WERI-Rb-1 (cell line): ENCODE data around the gene MCF2L2.

Source experiments
- DNase-seq: peaks from one replicate; pipeline ENCODE4 v3.0.0-alpha.2; 2020
- H3K27ac ChIP-seq: fragments of 250-450 bp; sonication (Bioruptor Pico); 2 replicates; pipeline ENCODE4 v1.5.1; 2020; ENCODE audit warnings: mild to moderate bottlenecking, moderate library complexity
- H3K27me3 ChIP-seq: fragments of 250-450 bp; sonication (Bioruptor Pico); 2 replicates; pipeline ENCODE4 v1.5.1; 2021; ENCODE audit warnings: mild to moderate bottlenecking, low read depth, moderate library complexity; ENCODE audit not compliant: insufficient read depth, severe bottlenecking
- H3K36me3 ChIP-seq: fragments of 250-450 bp; sonication (Bioruptor Pico); 2 replicates; pipeline ENCODE4 v1.5.1; 2020; ENCODE audit warnings: mild to moderate bottlenecking, moderate library complexity
- H3K4me3 ChIP-seq: 2 replicates; pipeline ENCODE4 v1.5.1; 2011; ENCODE audit warnings: low read depth, mild to moderate bottlenecking, control low read depth, low read length
- H3K9me3 ChIP-seq: fragments of 250-450 bp; sonication (Bioruptor Pico); 2 replicates; pipeline ENCODE4 v1.5.1; 2021; ENCODE audit warnings: mild to moderate bottlenecking, moderate library complexity; ENCODE audit not compliant: severe bottlenecking
- CTCF ChIP-seq: IDR thresholded peaks from 2 replicates; pipeline ENCODE4 v1.5.1; 2011; ENCODE audit warnings: low read depth, mild to moderate bottlenecking, control low read depth, inconsistent platforms, low read length

The MCF2L2 gene

DNA sequence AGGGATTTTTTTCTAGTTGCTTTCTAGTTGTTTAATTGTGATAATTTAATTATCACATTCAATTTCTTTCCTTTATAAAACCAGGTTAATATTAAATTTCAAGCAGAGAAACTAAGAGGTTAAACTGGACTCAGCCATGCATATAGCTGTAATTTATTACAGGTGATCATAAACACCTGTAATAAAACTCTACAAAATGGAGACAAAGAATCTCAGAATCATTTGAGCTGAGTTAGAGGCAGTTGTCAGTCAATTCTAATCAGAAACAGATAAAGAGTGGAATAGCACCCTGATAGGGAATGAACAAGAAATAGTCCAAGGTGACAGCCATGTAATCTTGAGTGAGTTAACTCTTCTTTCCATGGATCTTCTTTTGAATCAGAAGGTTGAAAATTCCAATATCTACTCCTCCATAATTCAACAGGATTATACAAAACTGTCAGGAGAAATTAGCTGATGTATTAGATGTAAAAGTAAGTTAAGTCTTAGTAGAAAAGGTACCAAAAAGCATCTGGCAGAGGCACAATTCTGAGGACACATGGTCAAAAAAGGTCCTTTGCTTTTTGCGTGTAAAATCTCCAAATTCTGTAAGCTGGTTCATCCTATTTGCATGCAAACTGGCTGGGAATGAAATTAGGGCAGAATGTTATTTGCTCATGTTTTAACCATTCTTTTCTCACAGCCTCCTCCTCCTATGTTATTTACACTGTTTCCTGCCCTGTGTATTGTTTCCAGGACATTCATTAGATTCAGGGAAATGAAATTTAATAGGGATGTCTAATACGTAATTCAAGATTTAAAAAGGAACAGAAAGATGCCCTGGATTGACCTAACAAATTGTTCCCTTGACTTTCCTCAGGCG lies 214.8 kb downstream of the MCF2L2 start:
- Histone ChIP-seq H3K9me3 (no peaks in the 10 kb centered on the region), H3K4me3 (no peak overlapping the region), H3K36me3 (no peaks in the 10 kb centered on the region), H3K27me3 (no peaks in the 10 kb centered on the region), H3K27ac (no peak overlapping the region)
- DNase-seq: no peak
- no peak for TF ChIP-seq CTCF

DNA sequence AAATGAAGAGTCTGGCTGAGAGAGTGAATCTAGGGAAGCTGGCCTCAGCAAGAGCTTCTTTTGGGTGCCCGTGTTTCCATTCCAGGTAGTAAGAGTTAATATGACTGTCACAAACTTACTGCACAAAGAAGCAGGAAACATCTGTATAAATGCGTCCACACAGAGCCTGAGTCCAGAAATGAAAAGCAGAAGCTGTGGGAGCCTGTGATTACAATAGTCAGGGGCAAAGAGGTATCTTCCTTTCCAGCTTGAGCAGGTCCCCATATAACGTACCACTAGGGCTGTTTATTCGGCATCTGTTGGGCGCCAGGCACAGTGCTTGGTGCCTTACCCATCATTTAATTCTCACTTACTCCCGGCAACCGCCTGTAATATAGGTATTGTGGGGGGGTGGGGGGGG lies 215.9 kb downstream of the MCF2L2 start:
- no peaks in the 10 kb centered on the region for H3K36me3 ChIP-seq
- H3K27me3 ChIP-seq: no peaks in the 10 kb centered on the region
- no peaks in the 10 kb centered on the region for H3K9me3 ChIP-seq
- DNase-seq: no peak
- no peak overlapping the region for H3K4me3 ChIP-seq
- no peak for TF ChIP-seq CTCF
- no peak overlapping the region for H3K27ac ChIP-seq

DNA sequence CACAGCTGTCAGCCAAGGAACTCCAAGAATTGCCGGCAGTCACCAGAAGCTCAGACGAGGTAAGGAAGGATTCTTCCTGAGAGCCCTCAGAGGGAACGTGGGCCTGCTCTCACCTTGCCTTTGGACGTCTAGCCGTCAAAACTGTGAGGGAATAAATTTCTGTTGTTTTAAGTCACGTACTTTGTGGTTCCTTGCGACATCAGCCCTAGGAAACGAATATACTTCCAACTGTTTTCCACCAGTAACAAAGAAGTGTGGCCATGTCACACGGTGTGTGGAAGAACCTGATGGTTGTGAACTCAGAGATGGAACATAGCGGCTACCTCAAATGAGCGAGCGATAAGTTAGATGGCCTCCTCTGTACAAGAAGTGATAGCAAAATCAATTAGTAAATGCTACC lies 216.3 kb downstream of the MCF2L2 start:
- H3K4me3 ChIP-seq: no peak overlapping the region
- TF ChIP-seq CTCF: no peak
- no peak overlapping the region for H3K27ac ChIP-seq
- H3K36me3 ChIP-seq: no peaks in the 10 kb centered on the region
- no peaks in the 10 kb centered on the region for H3K9me3 ChIP-seq
- DNase-seq: no peak
- no peaks in the 10 kb centered on the region for H3K27me3 ChIP-seq

DNA sequence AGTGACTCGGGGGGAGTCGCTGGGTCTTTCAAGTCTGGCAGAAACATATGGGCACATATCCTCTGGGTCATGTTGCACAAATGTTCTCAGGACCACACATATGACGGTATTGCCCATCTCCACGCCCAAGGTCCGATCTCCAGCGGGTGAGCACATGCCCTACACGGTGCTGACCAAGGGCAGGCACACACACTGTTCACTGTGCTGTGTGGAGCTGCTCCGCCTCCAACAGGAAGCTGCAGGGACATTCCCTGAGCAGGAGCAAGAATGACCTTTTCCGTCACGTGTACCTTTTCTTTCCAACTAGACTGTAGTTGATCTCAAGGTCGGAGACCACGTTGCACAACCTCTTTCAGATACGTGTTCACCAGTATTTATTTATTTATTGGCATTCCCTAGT lies 217.1 kb downstream of the MCF2L2 start:
- H3K27ac ChIP-seq: no peak overlapping the region
- no peak for TF ChIP-seq CTCF

DNA sequence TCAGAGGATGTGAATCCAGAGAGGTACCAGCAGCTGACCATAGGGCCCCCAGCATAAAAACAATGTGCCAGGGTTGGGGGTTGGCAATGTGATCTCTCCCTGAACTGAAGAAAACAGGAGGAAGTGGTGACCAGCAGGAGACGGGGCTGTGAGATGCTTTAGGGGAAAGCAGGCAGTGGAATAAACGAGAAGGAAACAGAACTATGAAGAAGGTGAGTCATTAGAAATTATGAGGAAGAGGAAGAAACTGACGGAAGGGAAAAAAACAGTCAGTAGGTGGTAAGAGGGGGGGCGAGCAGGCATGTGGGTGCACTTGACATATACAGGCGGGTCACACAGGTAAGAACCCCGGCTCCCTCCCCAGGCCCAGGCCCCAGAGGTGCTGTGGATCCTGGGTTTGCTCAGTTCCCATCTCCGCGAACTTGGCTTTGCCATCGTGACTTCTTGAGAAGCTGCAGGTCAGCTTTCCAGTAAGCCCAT lies 217.5 kb downstream of the MCF2L2 start:
- H3K9me3 ChIP-seq: no peaks in the 10 kb centered on the region
- no peaks in the 10 kb centered on the region for H3K27me3 ChIP-seq
- no peak overlapping the region for H3K27ac ChIP-seq
- no peak for TF ChIP-seq CTCF
- no peaks in the 10 kb centered on the region for H3K36me3 ChIP-seq
- no peak for DNase-seq
- no peak overlapping the region for H3K4me3 ChIP-seq

More for the DNA sequence above, 217.1 kb downstream of the MCF2L2 start:
- Histone ChIP-seq H3K36me3 (no peaks in the 10 kb centered on the region), H3K9me3 (no peaks in the 10 kb centered on the region), H3K4me3 (no peak overlapping the region), H3K27me3 (no peaks in the 10 kb centered on the region)
- no peak for DNase-seq
